Measurements from ENCODE around the gene FDXACB1. TPM values are rescaled to one million over a fixed set of nuclear protein-coding genes. Genes with fewer than 3 reads are reported as not detected.
A peak's percentile ranks its signal among the peaks of the same experiment; 100 is the strongest.

FDXACB1 gene
- 0.70 TPM for total RNA-seq

DNA sequence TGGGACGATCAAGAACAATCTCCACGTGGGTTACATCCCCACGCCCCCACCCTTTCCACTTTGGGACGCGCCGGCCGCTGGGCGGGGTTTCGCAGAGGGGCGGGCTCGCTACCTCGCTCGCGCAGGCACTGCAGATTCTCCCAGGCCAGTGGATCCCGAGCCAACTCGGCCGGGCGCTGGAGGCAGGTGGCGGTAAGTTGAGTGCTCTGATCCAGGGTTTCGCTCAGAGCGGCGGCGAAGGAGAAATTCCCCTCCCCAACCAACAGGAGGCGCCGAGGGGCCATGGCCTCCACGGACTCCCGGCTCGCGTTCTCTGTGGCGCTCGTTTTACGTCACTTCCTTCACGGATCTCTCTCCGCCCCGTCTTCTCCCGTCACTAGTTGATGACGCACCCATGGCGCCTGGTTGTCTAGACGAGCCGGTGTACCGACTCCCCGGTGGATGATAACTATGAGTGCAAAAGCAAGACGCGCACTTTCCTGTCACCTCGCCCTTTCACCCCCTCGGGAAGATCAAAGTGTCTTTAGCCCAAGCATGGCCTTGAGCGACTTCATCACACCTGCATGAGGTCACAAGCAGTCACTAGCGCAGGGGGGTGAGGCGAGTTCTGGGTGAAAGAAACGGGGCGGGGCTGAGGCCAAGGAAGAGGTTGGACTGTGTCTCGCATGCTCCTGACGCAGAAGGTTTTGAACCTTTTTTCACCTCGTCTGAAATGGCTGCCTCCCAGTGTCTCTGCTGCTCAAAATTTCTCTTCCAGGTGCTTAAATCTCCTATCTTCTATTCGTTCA is at the start of gene FDXACB1, which contains the start of gene CFAP68:
Gene FDXACB1 (minus strand): TSS at position 317 of the 788 bp plus-strand sequence. CDS start 33 bp downstream, at position 284.
Gene CFAP68 (plus strand): TSS at position 693 of the 788 bp plus-strand sequence. CDS start 20 bp downstream, at position 713.
- DNase-seq (ENCODE audit: low spot score), result peak; percentile 97
- peak; percentile 95 for ATAC-seq

GRCh38 chr11:111926505-111927391 is 47.8 kb upstream of the FDXACB1 start:
- ATAC-seq (peak; percentile 88), DNase-seq (ENCODE audit: low spot score) (peak; percentile 98)

DNA sequence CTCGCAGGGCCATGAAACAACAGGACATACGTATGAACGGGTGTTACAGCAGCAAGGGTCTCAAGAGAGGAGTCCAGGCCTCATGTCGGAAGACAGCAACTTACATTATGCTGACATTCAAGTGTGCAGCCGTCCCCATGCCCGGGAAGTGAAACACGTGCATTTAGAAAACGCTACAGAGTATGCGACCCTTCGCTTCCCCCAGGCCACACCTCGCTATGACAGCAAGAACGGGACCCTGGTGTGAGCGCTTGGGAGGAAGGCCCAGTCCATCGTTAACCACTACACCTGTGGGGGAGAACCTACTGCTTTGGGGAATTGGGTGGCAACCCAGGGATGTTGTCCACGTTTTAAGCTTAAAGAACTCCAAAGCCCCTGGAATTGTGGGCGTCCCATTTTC is 47.0 kb upstream of the FDXACB1 start:
- no peak for ATAC-seq
- no peak for DNase-seq (ENCODE audit: low spot score)

- no peak for ATAC-seq
- DNase-seq (ENCODE audit: low spot score), result no peak
These were observed 45.0 kb upstream of the FDXACB1 start for GRCh38 chr11:111923951-111924350.

DNA sequence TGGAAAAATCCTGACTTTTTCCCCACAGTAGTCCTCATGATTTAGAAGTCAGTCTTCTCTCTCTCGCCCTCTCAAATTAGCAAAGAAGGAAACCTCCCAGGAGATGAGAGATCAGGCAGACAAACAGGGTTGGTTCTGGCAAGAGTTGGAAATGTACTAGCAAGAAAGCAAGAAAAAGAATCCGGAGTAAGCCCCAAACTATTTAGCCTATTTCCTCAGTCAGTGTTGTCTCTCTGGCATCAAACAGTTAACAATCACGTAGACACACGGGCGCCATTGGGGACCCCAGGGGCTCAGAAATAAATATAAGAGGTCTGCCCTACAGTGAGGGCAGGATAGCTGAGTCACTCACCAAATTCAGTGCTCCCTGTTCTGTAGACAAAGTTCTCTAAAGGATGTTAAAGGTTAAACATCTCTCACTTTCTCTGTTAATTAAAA is 44.4 kb upstream of the FDXACB1 start:
- no peak for ATAC-seq

GRCh38 chr11:111922803-111923202 is 43.8 kb upstream of the FDXACB1 start:
- no peak for DNase-seq (ENCODE audit: low spot score)
- ATAC-seq, result no peak

More for the DNA sequence above, 44.4 kb upstream of the FDXACB1 start:
- no peak for DNase-seq (ENCODE audit: low spot score)

- ATAC-seq, result no peak
- DNase-seq (ENCODE audit: low spot score), result no peak
These were observed 42.7 kb upstream of the FDXACB1 start for GRCh38 chr11:111921541-111922230.

DNA sequence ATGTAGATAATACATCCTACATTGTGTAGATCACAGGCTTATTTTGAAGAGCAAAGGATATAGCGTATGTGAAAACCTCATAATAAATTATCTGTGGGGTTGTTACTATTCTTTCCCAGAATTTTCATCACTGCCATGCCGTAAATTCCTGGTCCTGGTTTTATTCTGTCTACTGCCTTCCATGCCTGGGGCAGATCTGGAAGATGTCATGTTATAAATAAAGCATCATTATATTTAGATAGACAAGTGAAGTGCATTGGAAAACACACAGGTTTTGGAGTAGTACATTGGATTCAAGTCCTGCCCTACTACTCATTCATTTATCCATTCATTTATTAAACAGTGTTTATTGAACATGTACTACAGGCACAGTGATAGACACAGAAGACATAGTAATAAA is 41.9 kb upstream of the FDXACB1 start:
- no peak for ATAC-seq
- DNase-seq (ENCODE audit: low spot score), result no peak

DNA sequence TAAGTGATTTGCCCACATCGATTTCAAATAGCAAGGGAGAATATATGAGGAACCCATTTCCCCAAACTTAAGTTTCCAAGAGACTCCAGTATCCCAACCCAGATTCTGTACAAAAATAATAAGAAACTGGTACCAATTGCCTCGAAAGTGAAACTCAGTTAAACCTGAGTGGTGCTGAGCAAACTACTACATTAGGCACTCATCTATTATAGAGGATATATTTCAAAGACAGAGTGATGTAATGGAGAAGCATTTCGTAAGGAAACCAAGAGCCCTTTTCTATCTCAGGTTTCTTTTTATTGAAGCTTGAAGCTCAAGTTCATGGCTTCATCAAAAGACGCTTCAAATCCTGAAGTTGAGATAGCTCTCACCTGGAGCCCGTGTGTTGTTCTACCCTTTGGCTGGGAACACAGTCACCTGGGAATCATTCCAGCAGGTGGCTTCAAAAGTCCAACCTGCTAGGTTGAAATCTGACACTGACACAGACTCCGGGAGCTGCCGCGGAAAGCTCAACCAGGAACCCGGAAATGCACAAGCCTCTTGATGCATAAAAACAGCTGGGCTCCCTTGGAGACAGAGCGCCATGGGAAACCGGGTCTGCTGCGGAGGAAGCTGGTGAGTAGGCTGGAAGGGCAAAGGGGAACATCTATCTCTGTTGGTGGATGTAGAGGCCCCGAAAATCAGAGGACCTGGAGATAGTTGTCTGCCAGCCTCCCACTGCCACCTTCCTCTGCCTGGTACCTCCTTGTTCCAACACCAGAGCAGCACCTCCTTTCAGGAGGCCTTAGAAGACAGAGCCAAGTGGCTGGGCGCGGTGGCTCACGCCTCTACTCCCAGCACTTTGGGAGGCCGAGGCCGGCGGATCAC is 39.7 kb upstream of the FDXACB1 start, which contains the start of gene C11orf52:
Gene C11orf52 (plus strand): TSS at position 524 of the 867 bp plus-strand sequence. CDS start 60 bp downstream, at position 584.
- peak; percentile 91 for DNase-seq (ENCODE audit: low spot score)
- peak; percentile 89 for ATAC-seq

DNA sequence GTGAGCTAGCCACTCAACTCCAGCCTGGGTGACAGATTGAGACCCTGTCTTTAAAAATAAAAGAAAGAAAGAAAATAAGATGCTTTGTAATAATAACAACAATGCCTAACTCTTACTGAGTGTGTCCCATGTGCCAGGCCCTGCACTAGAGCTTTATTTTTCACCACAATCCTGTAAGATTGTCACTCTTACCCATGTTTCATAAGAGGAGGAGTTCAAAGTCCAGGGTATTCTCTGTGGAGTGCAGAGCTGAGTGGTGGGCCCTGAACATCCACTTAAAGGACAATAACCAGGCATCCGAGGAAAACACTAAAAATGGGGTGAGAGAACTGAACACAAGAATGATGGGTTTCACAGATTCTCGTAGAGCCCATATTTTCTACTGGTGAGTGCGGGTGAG is 38.8 kb upstream of the FDXACB1 start:
- DNase-seq (ENCODE audit: low spot score) (no peak), ATAC-seq (no peak)

DNA sequence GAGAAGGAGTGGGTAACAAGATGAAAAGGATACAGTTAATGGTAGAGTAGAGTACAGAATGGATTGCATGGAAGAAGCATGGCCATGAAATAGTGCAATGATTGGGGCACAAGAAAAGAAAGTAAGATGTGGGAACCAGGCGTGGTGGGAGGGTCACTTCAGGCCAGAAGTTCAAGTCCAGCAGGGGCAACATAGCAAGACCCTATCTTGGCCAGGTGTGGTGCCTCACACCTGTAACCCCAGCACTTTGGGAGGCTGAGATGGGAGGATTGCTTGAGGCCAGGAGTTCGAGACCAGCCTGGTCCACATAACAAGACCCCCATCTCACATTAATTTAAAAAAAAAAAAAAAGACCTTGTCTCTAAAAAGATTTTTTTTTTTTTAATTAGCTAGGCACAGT is 38.3 kb upstream of the FDXACB1 start:
- no peak for ATAC-seq

GRCh38 chr11:111916768-111917167 is 37.8 kb upstream of the FDXACB1 start:
- no peak for ATAC-seq

More for the DNA sequence above, 38.3 kb upstream of the FDXACB1 start:
- no peak for DNase-seq (ENCODE audit: low spot score)

GRCh38 chr11:111913997-111914396 is 35.0 kb upstream of the FDXACB1 start:
- ATAC-seq (no peak), DNase-seq (ENCODE audit: low spot score) (no peak)

More at GRCh38 chr11:111916768-111917167, 37.8 kb upstream of the FDXACB1 start:
- DNase-seq (ENCODE audit: low spot score), result no peak

DNA sequence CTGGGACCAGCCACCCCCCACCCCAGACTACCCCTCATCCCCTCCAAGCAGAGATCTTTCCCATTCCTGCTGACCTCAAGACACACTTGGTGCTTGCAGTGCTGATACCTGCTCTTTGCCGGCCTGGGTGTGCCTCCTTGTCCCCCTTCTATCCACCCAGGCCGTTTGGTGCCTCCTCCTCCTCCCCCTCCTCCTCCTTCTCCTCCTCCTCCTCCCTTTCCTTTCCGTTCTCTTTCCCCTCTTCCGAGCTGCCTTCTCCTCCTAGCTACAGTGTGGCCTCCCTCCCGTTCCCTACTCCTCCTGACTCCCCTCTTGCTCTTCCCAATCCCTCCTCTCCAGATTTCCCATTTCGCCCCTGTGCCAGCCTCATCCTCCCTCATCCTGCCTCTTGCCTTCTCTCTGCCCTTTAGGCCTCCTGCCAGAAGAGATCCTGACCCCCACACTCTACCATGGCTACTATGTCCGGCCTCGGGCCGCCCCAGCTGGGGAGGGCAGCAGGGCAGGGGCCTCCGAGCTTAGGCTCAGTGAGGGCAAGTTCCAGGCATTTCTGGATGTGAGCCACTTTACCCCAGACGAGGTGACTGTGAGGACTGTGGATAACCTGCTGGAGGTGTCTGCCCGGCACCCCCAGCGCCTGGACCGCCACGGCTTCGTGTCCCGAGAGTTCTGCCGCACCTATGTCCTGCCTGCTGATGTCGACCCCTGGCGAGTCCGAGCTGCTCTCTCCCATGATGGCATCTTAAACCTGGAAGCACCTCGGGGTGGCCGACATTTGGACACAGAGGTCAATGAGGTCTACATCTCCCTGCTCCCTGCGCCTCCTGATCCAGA is 34.3 kb upstream of the FDXACB1 start:
- ATAC-seq, result no peak
- DNase-seq (ENCODE audit: low spot score), result no peak

DNA sequence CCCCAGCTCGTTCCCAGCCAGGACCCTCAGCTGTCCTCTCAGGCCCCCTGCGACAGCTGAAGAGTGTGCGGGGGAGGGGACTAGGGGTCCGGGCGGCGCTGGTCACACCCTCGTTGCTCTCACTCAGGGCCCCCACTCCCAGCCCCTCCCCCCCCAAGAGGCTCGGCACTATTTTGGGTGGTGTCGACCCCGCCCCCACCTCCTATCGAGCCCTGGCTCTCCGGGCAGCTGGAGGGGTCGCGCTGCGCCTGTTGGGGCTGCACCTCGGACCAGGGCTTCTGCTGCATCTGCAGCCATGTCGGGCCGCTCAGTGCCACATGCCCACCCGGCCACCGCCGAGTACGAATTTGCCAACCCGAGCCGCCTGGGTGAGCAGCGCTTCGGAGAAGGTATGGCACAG is 33.6 kb upstream of the FDXACB1 start, which contains the start of gene HSPB2:
Gene HSPB2 (plus strand): TSS at position 200 of the 400 bp plus-strand sequence. CDS start 96 bp downstream, at position 296.
- DNase-seq (ENCODE audit: low spot score) (no peak), ATAC-seq (no peak)

DNA sequence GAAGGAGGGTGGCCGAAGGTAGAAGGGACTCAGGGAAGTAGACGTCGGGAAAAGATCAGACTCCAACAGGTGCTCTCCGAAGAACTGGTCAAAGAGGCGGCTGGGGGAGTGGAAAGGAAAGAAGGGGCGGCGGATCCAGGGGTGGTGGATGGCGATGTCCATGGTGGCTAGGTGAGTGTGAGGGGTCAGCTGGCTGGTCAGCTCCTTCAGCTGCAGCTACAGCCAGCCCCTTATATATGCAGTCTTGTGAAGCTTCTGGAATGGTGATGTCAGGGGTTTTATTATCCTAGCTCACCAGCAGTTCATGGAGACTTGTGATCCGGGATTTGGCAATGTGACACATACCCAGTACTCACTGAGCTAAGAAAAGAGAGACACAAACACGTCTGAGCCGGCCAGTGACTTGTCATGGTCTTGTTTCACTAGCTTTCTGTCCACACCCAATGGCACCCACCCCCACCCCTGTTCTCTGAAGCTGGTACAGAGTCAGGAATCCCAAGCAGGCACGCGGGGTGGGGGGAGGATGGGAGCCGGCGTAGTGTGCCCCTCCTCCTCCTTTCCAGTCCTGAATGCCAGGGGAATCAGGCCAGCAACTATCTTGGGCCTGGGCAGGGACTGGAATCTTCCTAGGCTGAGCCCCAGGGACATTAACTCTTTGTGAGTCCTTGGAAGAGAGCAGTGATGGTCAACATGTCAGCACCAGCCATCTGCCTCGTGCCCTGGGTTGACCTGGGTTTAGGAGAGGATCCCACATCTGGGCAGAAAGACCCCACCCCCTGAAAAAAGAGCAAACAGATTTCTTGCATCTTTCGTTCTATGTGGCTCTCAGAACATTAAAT is 32.8 kb upstream of the FDXACB1 start, which contains the start of gene CRYAB:
Gene CRYAB (minus strand): TSS at position 208 of the 839 bp plus-strand sequence. CDS start 46 bp downstream, at position 162.
- peak; percentile 74 for ATAC-seq
- DNase-seq (ENCODE audit: low spot score), result peak; percentile 57

- DNase-seq (ENCODE audit: low spot score) (no peak), ATAC-seq (no peak)
These were observed 32.0 kb upstream of the FDXACB1 start for GRCh38 chr11:111910676-111911562.

Data from left lobe of liver (tissue), 2 donors.